ENCODE results near the gene SLC16A1.
"Not testable (repeated sequence)": the region's sequence is repeated elsewhere in the genome, so short reads cannot be mapped to it uniquely, and the experiment has no call there.

Gene SLC16A1

GRCh38 chr1:112923234-112923958, 32.6 kb downstream of the SLC16A1 start:
- no peak for DNase-seq

DNA sequence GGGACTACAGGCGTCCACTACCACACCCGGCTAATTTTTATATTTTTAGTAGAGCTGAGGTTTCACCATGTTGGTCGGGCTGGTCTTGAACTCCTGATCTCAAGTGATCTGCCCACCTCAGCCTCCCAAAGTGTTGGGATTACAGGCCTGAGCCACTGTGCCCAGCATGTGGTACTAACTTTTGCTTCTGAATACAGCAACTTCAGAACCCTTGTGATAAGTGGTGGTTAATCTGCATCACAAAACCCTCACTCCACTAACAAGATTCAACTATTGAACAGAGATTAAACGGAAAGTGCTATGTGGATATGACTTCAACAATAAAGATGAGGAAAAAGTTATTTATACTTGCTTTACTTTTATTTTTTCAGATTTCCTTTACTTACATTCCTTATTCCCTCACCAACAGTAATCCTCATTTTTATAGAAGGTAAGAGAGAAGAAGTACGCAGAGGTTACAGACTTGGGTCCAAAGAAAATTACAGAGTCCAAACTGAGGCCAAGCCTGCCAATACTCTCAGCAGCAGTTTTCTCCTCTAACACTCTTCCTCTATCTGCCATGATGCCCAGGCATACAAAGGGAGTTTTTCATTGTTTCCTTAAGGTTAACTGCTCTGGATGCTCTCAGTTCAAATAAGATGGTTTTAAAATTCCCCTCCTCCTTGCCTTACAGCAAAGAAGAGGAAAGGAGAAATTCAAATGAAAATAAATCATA, 44.3 kb downstream of the SLC16A1 start:
- no peak for DNase-seq

GRCh38 chr1:112909847-112910246, 46.1 kb downstream of the SLC16A1 start:
- DNase-seq, result no peak

GRCh38 chr1:112906150-112906698, 49.8 kb downstream of the SLC16A1 start:
- no peak for DNase-seq

GRCh38 chr1:112905395-112906149, 50.4 kb downstream of the SLC16A1 start:
- no peak for DNase-seq

DNA sequence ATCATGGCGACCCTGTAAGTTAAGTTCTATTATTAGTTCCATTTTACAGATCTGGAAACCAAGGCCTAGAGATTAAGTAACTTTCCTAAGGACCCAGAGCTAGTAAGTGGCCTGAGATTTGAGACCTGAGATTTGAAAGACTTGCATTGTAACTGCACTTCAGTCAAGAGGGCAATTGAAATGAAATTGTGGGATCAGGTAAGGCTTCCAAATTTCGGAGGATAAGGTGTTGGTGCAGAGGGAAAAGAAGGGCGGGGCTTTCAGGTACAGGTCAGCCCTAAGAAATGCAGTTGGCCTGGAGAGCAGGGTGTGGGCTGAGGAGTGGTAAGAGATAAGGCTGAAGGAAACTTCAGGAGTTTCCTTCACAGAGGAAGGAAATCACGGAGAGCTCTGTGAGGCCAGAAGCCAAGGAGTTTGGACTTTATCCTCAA, 51.1 kb downstream of the SLC16A1 start:
- no peak for DNase-seq

DNA sequence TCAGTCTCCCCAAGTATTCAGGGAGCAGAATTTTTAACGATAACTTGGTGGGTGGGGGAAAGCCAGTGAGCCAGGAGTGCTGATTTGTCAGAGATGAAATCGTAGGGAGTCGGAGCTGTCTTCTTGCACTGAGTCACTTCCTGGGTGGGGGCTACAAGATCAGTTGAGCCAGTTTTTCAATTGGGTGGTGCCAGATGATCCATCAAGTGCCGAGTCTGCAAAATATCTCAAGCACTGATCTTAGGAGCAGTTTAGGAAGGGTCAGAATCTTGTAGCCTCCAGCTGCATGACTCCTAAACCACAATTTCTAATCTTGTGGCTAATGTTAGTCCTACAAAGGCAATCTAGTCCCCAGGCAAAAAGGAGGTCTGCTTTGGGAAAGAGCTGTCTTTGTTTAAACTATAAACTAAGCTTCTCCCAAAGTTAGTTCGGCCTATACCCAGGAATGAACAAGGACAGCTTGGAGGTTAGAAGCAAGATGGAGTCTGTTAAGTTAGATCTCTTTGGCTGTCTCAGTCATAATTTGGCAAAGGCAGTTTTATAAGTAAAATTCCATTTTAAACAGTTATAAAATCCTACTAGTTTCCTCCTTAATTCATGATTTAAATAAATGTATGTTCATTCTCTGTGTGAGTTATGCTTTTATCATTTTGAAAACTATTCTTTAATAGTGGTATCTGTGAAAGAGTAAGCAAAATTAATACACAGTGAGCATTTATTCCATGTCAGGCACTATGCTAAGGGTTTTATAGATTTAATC, 51.7 kb downstream of the SLC16A1 start:
- no peak for DNase-seq

DNA sequence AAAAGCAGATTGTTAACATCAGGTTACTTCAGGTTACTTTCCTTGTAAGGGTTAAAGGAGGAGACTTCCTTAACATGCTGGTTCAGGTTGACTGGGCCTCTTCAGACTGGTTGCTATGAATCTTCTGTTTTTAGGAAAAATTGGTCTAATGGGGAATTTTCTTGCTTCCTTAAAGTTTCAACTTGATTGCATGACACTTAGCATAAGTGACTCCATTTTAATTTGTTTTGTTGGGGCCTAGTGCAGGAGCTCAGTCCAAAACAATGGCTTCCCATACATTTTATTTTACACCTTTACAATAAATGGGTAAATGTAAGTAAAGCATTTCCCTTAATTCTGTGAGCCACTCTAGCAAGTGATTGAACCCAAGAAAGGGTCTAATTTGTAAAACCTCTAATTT, 53.8 kb downstream of the SLC16A1 start:
- no peak for DNase-seq

DNA sequence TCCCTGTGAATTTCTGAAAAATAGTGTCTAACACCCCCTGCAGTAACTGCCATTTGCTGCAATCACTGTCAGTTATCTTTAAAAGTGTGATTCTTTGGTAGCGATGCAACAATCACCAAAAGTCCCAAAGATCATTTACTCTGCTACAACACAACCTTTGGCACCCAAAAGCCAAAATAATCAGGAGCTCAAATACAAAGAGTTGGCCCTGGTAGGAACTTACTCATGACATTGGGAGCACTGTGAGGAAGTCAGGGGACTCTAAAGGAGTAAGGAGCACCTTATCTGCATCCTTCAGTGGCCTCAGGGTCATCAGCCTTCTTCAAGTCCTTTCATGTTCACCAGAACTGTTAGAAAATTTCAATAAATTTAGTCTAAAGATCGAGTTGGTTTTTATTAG, 54.6 kb downstream of the SLC16A1 start:
- no peak for DNase-seq

- DNase-seq, result no peak
These were observed 59.2 kb downstream of the SLC16A1 start for GRCh38 chr1:112896783-112897182.

- no peak for DNase-seq
These were observed 61.4 kb downstream of the SLC16A1 start for GRCh38 chr1:112894561-112895011.

GRCh38 chr1:112894010-112894292, 62.0 kb downstream of the SLC16A1 start:
- no peak for DNase-seq

DNA sequence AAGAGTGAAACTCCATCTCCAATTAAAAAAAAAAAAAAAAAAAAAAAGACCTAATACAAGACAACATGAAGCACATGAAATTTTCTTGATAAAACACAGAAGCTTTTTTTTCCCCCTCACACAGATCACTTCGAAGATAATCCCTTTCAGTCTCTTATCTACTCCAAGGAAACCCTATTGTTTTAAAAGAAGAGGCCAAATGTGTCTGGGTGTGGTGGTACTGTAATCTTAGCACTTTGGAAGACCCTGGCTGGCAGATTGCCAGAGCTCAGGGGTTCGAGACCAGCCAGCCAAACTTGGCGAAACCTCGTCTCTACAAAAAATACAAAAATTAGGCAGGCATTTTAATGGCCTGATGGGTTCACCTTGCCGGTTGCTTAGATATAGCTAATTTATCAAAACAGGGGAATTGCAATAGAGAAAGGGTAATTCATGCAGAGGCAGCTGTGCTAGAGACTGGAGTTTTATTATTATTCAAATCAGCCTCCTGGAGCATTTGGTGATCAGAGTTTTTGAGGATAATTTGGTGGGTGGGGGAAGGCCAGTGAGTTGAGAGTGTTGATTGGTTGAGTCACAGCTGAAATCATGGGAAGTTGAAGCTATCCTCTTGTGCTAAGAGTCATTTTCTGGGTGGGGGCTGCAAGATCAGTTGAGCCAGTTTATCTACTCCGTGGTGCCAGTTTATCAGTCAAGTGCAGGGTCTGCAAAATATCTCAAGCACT, 62.5 kb downstream of the SLC16A1 start:
- no peak for DNase-seq

DNA sequence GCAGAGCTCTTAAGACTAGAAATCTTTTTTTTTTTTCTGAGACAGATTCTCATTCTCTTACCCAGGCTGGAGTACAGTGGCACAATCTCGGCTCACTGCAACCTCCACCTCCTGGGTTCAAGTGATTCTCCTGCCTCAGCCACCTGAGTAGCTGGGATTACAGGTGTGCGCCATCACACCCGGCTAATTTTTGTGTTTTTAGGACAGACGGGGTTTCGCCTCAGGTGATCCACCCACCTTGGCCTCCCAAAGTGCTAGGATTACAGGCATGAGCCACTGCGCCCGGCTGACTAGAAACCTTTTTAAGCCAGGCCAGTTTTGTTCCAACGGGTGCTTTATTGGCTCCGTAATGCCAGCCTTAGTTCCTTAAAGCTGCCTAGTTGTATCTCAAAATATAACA, 66.1 kb downstream of the SLC16A1 start:
- not testable (repeated sequence) for DNase-seq

- DNase-seq, result no peak
These were observed 66.8 kb downstream of the SLC16A1 start for GRCh38 chr1:112889052-112889768.

GRCh38 chr1:112888630-112889029, 67.4 kb downstream of the SLC16A1 start:
- DNase-seq, result no peak

DNA sequence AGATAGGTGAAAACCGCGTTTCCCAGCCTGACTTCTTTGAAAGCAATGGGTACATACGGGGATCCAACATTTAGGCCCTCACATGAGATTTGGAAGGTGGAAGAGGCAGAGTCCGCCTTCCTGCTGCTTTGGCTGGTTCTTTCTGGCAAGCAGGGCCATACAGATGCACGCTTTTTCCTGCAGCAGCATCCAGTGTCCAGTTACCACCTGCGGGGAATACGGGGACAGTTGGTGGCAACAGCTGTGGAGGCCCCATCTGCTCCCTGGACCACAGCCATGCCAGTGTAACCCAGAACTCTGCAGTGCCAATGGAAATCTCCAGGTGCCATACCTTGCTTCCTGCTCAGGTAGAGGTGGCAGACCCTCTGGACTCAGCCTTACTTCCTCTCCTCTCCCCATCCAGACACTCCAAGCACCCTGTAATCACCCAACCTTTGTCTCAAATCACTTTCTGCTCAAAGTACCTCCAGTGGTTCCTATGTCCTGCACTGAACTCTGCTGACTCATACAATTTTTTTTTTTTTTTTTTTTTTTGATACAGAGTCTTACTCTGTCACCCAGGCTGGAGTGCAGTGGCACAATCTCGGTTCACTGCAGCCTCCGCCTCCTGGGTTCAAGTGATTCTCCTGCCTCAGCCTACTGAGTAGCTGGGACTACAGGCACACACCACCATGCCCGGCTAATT, 68.3 kb downstream of the SLC16A1 start:
- no peak for DNase-seq

- not testable (repeated sequence) for DNase-seq
These were observed 71.0 kb downstream of the SLC16A1 start for GRCh38 chr1:112884996-112885395.

DNA sequence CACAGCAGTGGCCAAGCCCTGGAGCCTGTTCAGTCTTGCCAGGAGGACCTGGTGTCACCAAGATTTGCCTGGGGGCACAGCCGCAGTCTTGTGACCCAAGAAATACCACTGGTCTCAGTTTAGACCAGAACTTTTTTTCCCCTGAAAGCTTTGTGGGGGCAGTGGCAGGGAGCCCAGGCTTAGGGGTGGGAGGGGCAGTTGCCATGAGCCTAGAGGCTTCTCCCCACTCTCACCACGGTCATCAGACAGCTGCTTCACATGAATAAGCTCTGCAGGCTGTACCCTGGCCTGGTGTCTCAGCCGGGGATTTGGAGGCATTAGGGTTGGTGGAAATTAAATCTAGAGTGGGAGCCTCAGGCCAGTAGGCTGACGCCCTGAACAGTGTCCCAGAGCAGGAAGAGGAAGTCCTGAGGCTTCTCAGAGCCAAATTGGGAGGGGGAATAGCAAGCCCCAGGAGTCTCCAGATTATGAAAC, 73.7 kb downstream of the SLC16A1 start:
- DNase-seq, result no peak

- no peak for DNase-seq
These were observed 74.3 kb downstream of the SLC16A1 start for GRCh38 chr1:112881742-112882127.

GRCh38 chr1:112879834-112880233, 76.2 kb downstream of the SLC16A1 start:
- DNase-seq, result no peak
